H9 (cell line): ENCODE results near the gene EYA4. TPM values are rescaled to one million over a fixed set of nuclear protein-coding genes. Genes with fewer than 3 reads are reported as not detected.

Experiments
- DNase-seq: peaks from one replicate; pipeline ENCODE4 v3.0.0-alpha.2; 2017
- H2AFZ ChIP-seq: one replicate; pipeline ENCODE4 v1.6.1; 2013; ENCODE audit warnings: mild to moderate bottlenecking, low read length, control low read depth, moderate library complexity
- H2AK5ac ChIP-seq: 2 replicates; pipeline ENCODE4 v1.6.1; 2013; ENCODE audit warnings: low read length, control low read depth, mixed read lengths; ENCODE audit not compliant: insufficient read length
- H2BK120ac ChIP-seq: one replicate; pipeline ENCODE4 v1.6.1; 2013; ENCODE audit warnings: low read depth, mild to moderate bottlenecking, low read length, control low read depth, inconsistent platforms; ENCODE audit not compliant: poor library complexity, severe bottlenecking
- H2BK12ac ChIP-seq: 2 replicates; pipeline ENCODE4 v1.6.1; 2013; ENCODE audit warnings: low read length, control low read depth, mixed read lengths, low read depth; ENCODE audit not compliant: insufficient read length
- H2BK15ac ChIP-seq: 2 replicates; pipeline ENCODE4 v1.6.1; 2013; ENCODE audit warnings: low read depth, low read length, control low read depth
- H2BK20ac ChIP-seq: one replicate; pipeline ENCODE4 v1.6.1; 2013; ENCODE audit warnings: low read depth, mild to moderate bottlenecking, low read length, control low read depth, inconsistent platforms; ENCODE audit not compliant: poor library complexity, severe bottlenecking
- H2BK5ac ChIP-seq: 2 replicates; pipeline ENCODE4 v1.6.1; 2013; ENCODE audit warnings: low read length, control low read depth, mixed read lengths; ENCODE audit not compliant: insufficient read length
- H3K14ac ChIP-seq: 2 replicates; pipeline ENCODE4 v1.6.1; 2013; ENCODE audit warnings: low read length, control low read depth; ENCODE audit not compliant: insufficient read depth
- H3K18ac ChIP-seq: 2 replicates; pipeline ENCODE4 v1.6.1; 2013; ENCODE audit warnings: low read depth, mild to moderate bottlenecking, mixed read lengths, low read length, control low read depth; ENCODE audit not compliant: insufficient read length
- H3K23ac ChIP-seq: 2 replicates; pipeline ENCODE4 v1.6.1; 2013; ENCODE audit warnings: low read length, control low read depth, mixed read lengths, low read depth; ENCODE audit not compliant: insufficient read length
- H3K23me2 ChIP-seq: 2 replicates; pipeline ENCODE4 v1.6.1; 2013; ENCODE audit warnings: low read depth, mild to moderate bottlenecking, mixed read lengths, low read length, control low read depth; ENCODE audit not compliant: insufficient read length, poor library complexity, severe bottlenecking
- H3K27ac ChIP-seq: 2 replicates; pipeline ENCODE4 v1.5.1; 2013; ENCODE audit warnings: low read length, control low read depth, mixed read lengths, low read depth; ENCODE audit not compliant: insufficient read length
- H3K27me3 ChIP-seq: 2 replicates; pipeline ENCODE4 v1.6.1; 2013; ENCODE audit warnings: low read length, control low read depth, inconsistent platforms; ENCODE audit not compliant: insufficient read depth
- H3K4ac ChIP-seq: 2 replicates; pipeline ENCODE4 v1.6.1; 2013; ENCODE audit warnings: low read depth, mild to moderate bottlenecking, control low read depth, inconsistent platforms, low read length, moderate library complexity
- H3K4me1 ChIP-seq: 2 replicates; pipeline ENCODE4 v1.6.1; 2013; ENCODE audit warnings: low read length, control low read depth, inconsistent platforms; ENCODE audit not compliant: insufficient read depth
- H3K4me2 ChIP-seq: 2 replicates; pipeline ENCODE4 v1.6.1; 2013; ENCODE audit warnings: low read length, control low read depth, mixed read lengths; ENCODE audit not compliant: insufficient read length, insufficient read depth
- H3K56ac ChIP-seq: 2 replicates; pipeline ENCODE4 v1.6.1; 2013; ENCODE audit warnings: low read depth, mild to moderate bottlenecking, mixed read lengths, low read length, control low read depth; ENCODE audit not compliant: insufficient read length
- H3K79me1 ChIP-seq: 2 replicates; pipeline ENCODE4 v1.6.1; 2013; ENCODE audit warnings: low read depth, mild to moderate bottlenecking, moderate library complexity, low read length, control low read depth, inconsistent platforms; ENCODE audit not compliant: insufficient read depth, poor library complexity, severe bottlenecking
- H3K79me2 ChIP-seq: 2 replicates; pipeline ENCODE4 v1.6.1; 2013; ENCODE audit warnings: low read length, control low read depth, inconsistent platforms; ENCODE audit not compliant: insufficient read depth
- H3K9ac ChIP-seq: 2 replicates; pipeline ENCODE4 v1.6.1; 2013; ENCODE audit warnings: low read length, control low read depth, mixed read lengths; ENCODE audit not compliant: insufficient read length; ENCODE audit errors: extremely low read depth
- H3K9me3 ChIP-seq: one replicate; pipeline ENCODE4 v1.6.1; 2013; ENCODE audit warnings: low read depth, low read length, inconsistent platforms; ENCODE audit not compliant: control insufficient read depth
- H3T11ph ChIP-seq: one replicate; pipeline ENCODE4 v1.6.1; 2013; ENCODE audit warnings: mild to moderate bottlenecking, low read length, control low read depth, inconsistent platforms
- H4K20me1 ChIP-seq: one replicate; pipeline ENCODE4 v1.6.1; 2013; ENCODE audit not compliant: control insufficient read depth, insufficient read length, insufficient read depth
- H4K5ac ChIP-seq: 2 replicates; pipeline ENCODE4 v1.6.1; 2013; ENCODE audit warnings: low read depth, mild to moderate bottlenecking, mixed read lengths, low read length, control low read depth; ENCODE audit not compliant: insufficient read length
- H4K8ac ChIP-seq: replicated peaks from 2 replicates; pipeline ENCODE4 v1.6.1; 2013; ENCODE audit warnings: low read length, control low read depth, mixed read lengths, low read depth; ENCODE audit not compliant: insufficient read length
- H4K91ac ChIP-seq: 2 replicates; pipeline ENCODE4 v1.6.1; 2013; ENCODE audit warnings: low read depth, mild to moderate bottlenecking, moderate library complexity, mixed read lengths, low read length, control low read depth; ENCODE audit not compliant: insufficient read length
- H3K27ac Mint-ChIP-seq, 3 experiments: 2 replicates in 2 of 3; 3 replicates in 1 of 3; pipeline ENCODE4 v1.8.0; 2020 to 2021; ENCODE audit warnings: mixed read lengths in 3 of 3, mild to moderate bottlenecking in 1 of 3, moderate library complexity in 1 of 3
- H3K27me3 Mint-ChIP-seq: 2 replicates; pipeline ENCODE4 v1.8.0; 2021; ENCODE audit warnings: low read depth, mild to moderate bottlenecking, moderate library complexity, mixed read lengths
- H3K36me3 Mint-ChIP-seq, 3 experiments: 2 replicates in 2 of 3; 3 replicates in 1 of 3; pipeline ENCODE4 v1.8.0; 2020 to 2021; ENCODE audit warnings: low read depth in 3 of 3, mixed read lengths in 3 of 3; ENCODE audit not compliant: insufficient read depth in 1 of 3
- H3K4me1 Mint-ChIP-seq, 2 experiments: 2 replicates each; pipeline ENCODE4 v1.8.0; 2020; ENCODE audit warnings: mixed read lengths in 2 of 2
- H3K4me3 Mint-ChIP-seq, 2 experiments: 2 replicates in 1 of 2; 3 replicates in 1 of 2; pipeline ENCODE4 v1.8.0; 2020 to 2021; ENCODE audit warnings: mild to moderate bottlenecking in 2 of 2, mixed read lengths in 2 of 2, moderate library complexity in 1 of 2
- H3K9me3 Mint-ChIP-seq, 2 experiments: 2 replicates in 1 of 2; 3 replicates in 1 of 2; pipeline ENCODE4 v1.8.0; 2020; ENCODE audit warnings: mild to moderate bottlenecking in 2 of 2, mixed read lengths in 2 of 2, moderate library complexity in 1 of 2
- CTCF ChIP-seq: fragments of 200-600 bp; sonication (generic); conservative IDR thresholded peaks from 3 replicates; pipeline ENCODE4 v1.8.0; 2021; ENCODE audit warnings: antibody characterized with exemption, mild to moderate bottlenecking
- WGBS: extraction: QIAGEN DNeasy Blood & Tissue Kit; methylation state at CpG from one replicate; pipeline ENCODE4 v1.1.7; 2013; ENCODE audit warnings: missing lambda C conversion rate, low lambda C conversion rate, mixed read lengths; ENCODE audit not compliant: insufficient read length; ENCODE audit errors: extremely low coverage; 5-methylcytosine and 5-hydroxymethylcytosine counted together
- total RNA-seq: library from RNA; stranded (reverse); gene quantifications from 2 replicates; pipeline ENCODE4 v1.2.1, GENCODE V29; 2021

EYA4 gene
- total RNA-seq, 1 experiment from 2014 or later = 0.26 TPM

- no peak for DNase-seq
- Histone ChIP-seq H2BK12ac (no peak overlapping the region), H3K23me2 (no peaks in the 10 kb centered on the region), H3K27ac (no peak overlapping the region), H3K14ac (no peak overlapping the region), H4K20me1 (no peaks in the 10 kb centered on the region), H3K4me1 (no peaks in the 10 kb centered on the region), H3K18ac (no peak overlapping the region), H3K56ac (no peak overlapping the region), H3K4me2 (no peak overlapping the region), H2BK20ac (no peak overlapping the region), H4K5ac (no peak overlapping the region), H3K79me1 (no peaks in the 10 kb centered on the region), H2AK5ac (no peak overlapping the region), H2BK5ac (no peak overlapping the region), H2BK15ac (no peak overlapping the region), H3K27me3 (no peaks in the 10 kb centered on the region), H4K8ac (no peak overlapping the region), H3T11ph (no peak overlapping the region), H4K91ac (no peak overlapping the region), H2BK120ac (no peak overlapping the region), H3K9ac (no peak overlapping the region), H3K23ac (no peak overlapping the region), H3K4ac (no peak overlapping the region), H3K79me2 (no peaks in the 10 kb centered on the region), H3K9me3 (no peaks in the 10 kb centered on the region), H2AFZ (no peak overlapping the region)
- no peaks in the 10 kb centered on the region for H3K9me3 Mint-ChIP-seq
- no CpG with 5 or more reads among the region's 4 CpGs for WGBS
- H3K4me1 Mint-ChIP-seq = peaks cover 14 to 17% of the 10 kb centered on the region in 2 experiments
- no peak overlapping the region for H3K27ac Mint-ChIP-seq
- H3K4me3 Mint-ChIP-seq = no peak overlapping the region
- no peaks in the 10 kb centered on the region for H3K36me3 Mint-ChIP-seq
- no peaks in the 10 kb centered on the region for H3K27me3 Mint-ChIP-seq
- no peak for TF ChIP-seq CTCF
These were observed 215.8 kb downstream of the EYA4 start for GRCh38 chr6:133456944-133457343.
